Activated T-cell treated with anti-CD3 and anti-CD28 coated beads, Interleukin-2, amount 50 U/mL, for 4 hours (primary cell): ENCODE results near the gene GPR39. TPM values are rescaled to one million over a fixed set of nuclear protein-coding genes. Genes with fewer than 3 reads are reported as not detected.

Experiments used
- ATAC-seq, 2 donors: fragments of 200-7000 bp; cut with Tn5 transposase; one replicate each; pipeline ENCODE4 v1.10.0; 2021
- DNase-seq: peaks from one replicate; pipeline ENCODE4 v3.0.0-alpha.2; 2020
- H3K27me3 Mint-ChIP-seq: one replicate; pipeline ENCODE4 v1.8.0; 2021; ENCODE audit warnings: low read depth, mixed read lengths
- H3K36me3 Mint-ChIP-seq: one replicate; pipeline ENCODE4 v1.8.0; 2022; ENCODE audit warnings: mixed read lengths; ENCODE audit not compliant: insufficient read depth
- H3K4me1 Mint-ChIP-seq: one replicate; pipeline ENCODE4 v1.8.0; 2021; ENCODE audit warnings: low read depth, mixed read lengths
- H3K4me3 Mint-ChIP-seq: one replicate; pipeline ENCODE4 v1.8.0; 2021; ENCODE audit warnings: mild to moderate bottlenecking, moderate library complexity, mixed read lengths
- H3K9me3 Mint-ChIP-seq: one replicate; pipeline ENCODE4 v1.8.0; 2021; ENCODE audit warnings: mixed read lengths
- total RNA-seq, 3 donors: library from RNA; stranded (reverse); gene quantifications; one replicate each; pipeline ENCODE4 v1.2.1, GENCODE V29; 2021

The GPR39 gene
- total RNA-seq, 3 donors from 2014 or later: not detected

GRCh38 chr2:132611719-132612118, 195.1 kb downstream of the GPR39 start:
- no peaks in the 10 kb centered on the region for H3K9me3 Mint-ChIP-seq
- no peaks in the 10 kb centered on the region for H3K4me1 Mint-ChIP-seq

GRCh38 chr2:132615329-132616085, 198.9 kb downstream of the GPR39 start:
- no peaks in the 10 kb centered on the region for H3K27me3 Mint-ChIP-seq
- H3K9me3 Mint-ChIP-seq: no peaks in the 10 kb centered on the region
- ATAC-seq (no peak), DNase-seq (no peak)
- no peak overlapping the region for H3K4me3 Mint-ChIP-seq
- no peaks in the 10 kb centered on the region for H3K4me1 Mint-ChIP-seq
- no peaks in the 10 kb centered on the region for H3K36me3 Mint-ChIP-seq

More at GRCh38 chr2:132611719-132612118, 195.1 kb downstream of the GPR39 start:
- Mint-ChIP-seq H3K27me3 (no peaks in the 10 kb centered on the region), H3K36me3 (no peaks in the 10 kb centered on the region), H3K4me3 (no peak overlapping the region)
- no peak for DNase-seq
- no peak for ATAC-seq

GRCh38 chr2:132617989-132618388, 201.4 kb downstream of the GPR39 start:
- Mint-ChIP-seq H3K4me1 (no peaks in the 10 kb centered on the region), H3K27me3 (no peaks in the 10 kb centered on the region), H3K4me3 (no peak overlapping the region), H3K36me3 (no peaks in the 10 kb centered on the region), H3K9me3 (no peaks in the 10 kb centered on the region)
- DNase-seq (no peak), ATAC-seq (no peak)

- H3K9me3 Mint-ChIP-seq: no peaks in the 10 kb centered on the region
- H3K4me3 Mint-ChIP-seq: no peak overlapping the region
- H3K4me1 Mint-ChIP-seq: no peaks in the 10 kb centered on the region
- no peak for ATAC-seq
- H3K27me3 Mint-ChIP-seq: no peaks in the 10 kb centered on the region
- H3K36me3 Mint-ChIP-seq: no peaks in the 10 kb centered on the region
- DNase-seq: no peak
Observed at GRCh38 chr2:132618734-132619133, 202.1 kb downstream of the GPR39 start.

- H3K4me1 Mint-ChIP-seq: no peaks in the 10 kb centered on the region
- no peak overlapping the region for H3K4me3 Mint-ChIP-seq
- ATAC-seq: no peak
Observed at GRCh38 chr2:132620115-132620514, 203.5 kb downstream of the GPR39 start.

GRCh38 chr2:132621131-132621875, 204.7 kb downstream of the GPR39 start:
- peaks cover 3% of the 10 kb centered on the region for H3K9me3 Mint-ChIP-seq
- H3K4me1 Mint-ChIP-seq: no peaks in the 10 kb centered on the region
- no peak for ATAC-seq
- no peaks in the 10 kb centered on the region for H3K36me3 Mint-ChIP-seq
- DNase-seq: no peak
- no peaks in the 10 kb centered on the region for H3K27me3 Mint-ChIP-seq
- H3K4me3 Mint-ChIP-seq: no peak overlapping the region

More at GRCh38 chr2:132620115-132620514, 203.5 kb downstream of the GPR39 start:
- DNase-seq: no peak
- Mint-ChIP-seq H3K27me3 (no peaks in the 10 kb centered on the region), H3K36me3 (no peaks in the 10 kb centered on the region), H3K9me3 (peaks cover 3% of the 10 kb centered on the region)

- DNase-seq (no peak), ATAC-seq (no peak)
- Mint-ChIP-seq H3K4me3 (no peak overlapping the region), H3K27me3 (no peaks in the 10 kb centered on the region), H3K36me3 (no peaks in the 10 kb centered on the region), H3K4me1 (no peaks in the 10 kb centered on the region), H3K9me3 (peaks cover 3% of the 10 kb centered on the region)
Observed at GRCh38 chr2:132623096-132623839, 206.7 kb downstream of the GPR39 start.

GRCh38 chr2:132627536-132627935, 210.9 kb downstream of the GPR39 start:
- Mint-ChIP-seq H3K27me3 (no peaks in the 10 kb centered on the region), H3K36me3 (no peaks in the 10 kb centered on the region), H3K4me1 (no peaks in the 10 kb centered on the region), H3K4me3 (no peak overlapping the region), H3K9me3 (peaks cover 3% of the 10 kb centered on the region)
- no peak for ATAC-seq
- no peak for DNase-seq

- Mint-ChIP-seq H3K9me3 (peaks cover 3% of the 10 kb centered on the region), H3K4me1 (no peaks in the 10 kb centered on the region), H3K27me3 (no peaks in the 10 kb centered on the region), H3K4me3 (no peak overlapping the region), H3K36me3 (no peaks in the 10 kb centered on the region)
- DNase-seq (no peak), ATAC-seq (no peak)
Observed at GRCh38 chr2:132632000-132632649, 215.5 kb downstream of the GPR39 start.

- peaks cover 3% of the 10 kb centered on the region for H3K9me3 Mint-ChIP-seq
- H3K27me3 Mint-ChIP-seq: no peaks in the 10 kb centered on the region
- ATAC-seq (no peak), DNase-seq (no peak)
- no peaks in the 10 kb centered on the region for H3K4me1 Mint-ChIP-seq
- H3K36me3 Mint-ChIP-seq: no peaks in the 10 kb centered on the region
- H3K4me3 Mint-ChIP-seq: no peak overlapping the region
Observed at GRCh38 chr2:132633635-132634034, 217.0 kb downstream of the GPR39 start.

GRCh38 chr2:132636346-132636745, 219.7 kb downstream of the GPR39 start:
- no peaks in the 10 kb centered on the region for H3K36me3 Mint-ChIP-seq
- H3K4me3 Mint-ChIP-seq: no peak overlapping the region
- no peaks in the 10 kb centered on the region for H3K27me3 Mint-ChIP-seq
- H3K4me1 Mint-ChIP-seq: no peaks in the 10 kb centered on the region
- peaks cover 3% of the 10 kb centered on the region for H3K9me3 Mint-ChIP-seq
- ATAC-seq (no peak), DNase-seq (no peak)

- Mint-ChIP-seq H3K36me3 (no peaks in the 10 kb centered on the region), H3K9me3 (peaks cover 3% of the 10 kb centered on the region), H3K4me3 (no peak overlapping the region), H3K27me3 (no peaks in the 10 kb centered on the region), H3K4me1 (no peaks in the 10 kb centered on the region)
- ATAC-seq: no peak
- no peak for DNase-seq
Observed at GRCh38 chr2:132638313-132639040, 221.9 kb downstream of the GPR39 start.

GRCh38 chr2:132640116-132640515, 223.5 kb downstream of the GPR39 start:
- no peak for DNase-seq
- ATAC-seq: no peak
- Mint-ChIP-seq H3K9me3 (peaks cover 3% of the 10 kb centered on the region), H3K27me3 (no peaks in the 10 kb centered on the region), H3K4me3 (no peak overlapping the region), H3K36me3 (no peaks in the 10 kb centered on the region), H3K4me1 (no peaks in the 10 kb centered on the region)
